Activated CD8-positive, alpha-beta memory T cell treated with anti-CD3 and anti-CD28 coated beads for 4 hours (primary cell): Measurements from ENCODE around the gene ULK1.
"Not testable (repeated sequence)": the region's sequence is repeated elsewhere in the genome, so short reads cannot be mapped to it uniquely, and the experiment has no call there.

Experiments
- DNase-seq, 2 donors: peaks; one replicate each; pipeline ENCODE4 v3.0.0-alpha.2; 2020; ENCODE audit warnings: low read depth in 2 of 2

ULK1 gene

DNA sequence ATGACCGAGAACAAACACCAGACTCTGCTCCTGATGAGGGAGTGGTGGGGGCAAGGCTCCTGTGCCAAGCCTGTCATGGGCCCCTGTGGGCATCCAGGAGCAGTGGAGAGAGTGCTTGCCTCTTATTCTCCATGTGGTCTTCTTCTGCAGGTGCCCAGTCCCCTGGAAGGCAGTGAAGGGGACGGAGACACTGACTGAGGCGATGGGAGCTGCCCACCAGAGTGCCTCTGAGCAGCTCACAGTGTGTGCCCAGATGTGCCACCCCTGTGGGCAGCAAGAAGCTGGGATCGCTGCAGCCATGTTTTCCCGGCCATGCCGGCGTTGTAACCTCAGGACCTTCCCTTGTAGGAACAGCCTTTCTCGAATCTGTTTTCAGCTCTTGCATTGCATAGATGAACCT is 49.0 kb downstream of the ULK1 start:
- no peak for DNase-seq

DNA sequence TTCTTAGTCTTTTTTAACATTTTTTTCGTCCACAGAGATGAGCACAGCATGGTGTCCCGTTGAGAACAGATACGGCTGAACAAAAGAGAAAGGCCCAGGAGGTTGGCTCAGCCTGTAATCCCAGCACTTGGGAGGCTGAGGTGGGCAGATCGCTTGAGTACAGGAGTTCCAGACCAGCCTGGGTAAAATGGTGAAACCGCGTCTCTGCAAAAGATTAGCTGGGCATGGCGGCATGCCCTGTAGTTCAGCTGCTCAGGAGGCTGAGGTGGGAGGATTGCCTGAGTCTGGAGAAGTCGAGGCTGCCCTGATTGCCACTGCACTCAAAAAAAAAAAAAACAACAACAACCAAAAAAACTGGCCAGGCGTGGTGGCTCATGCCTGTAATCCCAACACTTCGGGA is 49.5 kb downstream of the ULK1 start:
- no peak for DNase-seq

DNA sequence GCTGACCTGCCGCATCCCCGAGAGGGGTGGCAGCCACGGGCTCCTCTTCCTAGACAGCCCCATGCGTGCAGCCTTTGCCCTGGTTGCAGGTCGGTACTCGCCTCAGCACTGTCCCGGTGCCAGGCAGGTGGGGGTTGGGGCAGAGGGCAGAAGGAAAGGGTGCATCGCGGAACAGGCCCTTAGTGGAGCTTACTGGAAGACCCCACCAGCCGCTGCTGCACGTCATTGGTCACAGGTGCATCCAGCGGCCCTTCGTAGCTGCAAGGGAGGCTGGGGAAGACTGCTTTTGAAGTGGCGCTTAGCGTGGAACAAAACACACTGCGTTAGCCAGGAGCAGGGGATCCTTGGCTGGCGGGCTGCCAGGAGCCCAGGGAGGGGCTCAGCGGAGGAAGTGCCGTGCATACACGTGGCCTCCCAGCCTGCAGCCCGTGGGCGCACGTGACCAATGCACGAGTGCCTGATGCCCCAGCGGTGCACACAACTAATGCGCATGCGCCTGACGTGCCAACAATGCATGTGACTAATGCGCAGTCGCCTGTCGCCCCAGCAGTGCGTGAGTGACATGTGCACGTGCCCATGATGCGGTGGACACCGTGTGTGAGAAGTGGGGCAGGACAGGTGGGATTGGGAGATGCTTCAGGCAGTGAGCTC is 50.3 kb downstream of the ULK1 start:
- DNase-seq: no peak

DNA sequence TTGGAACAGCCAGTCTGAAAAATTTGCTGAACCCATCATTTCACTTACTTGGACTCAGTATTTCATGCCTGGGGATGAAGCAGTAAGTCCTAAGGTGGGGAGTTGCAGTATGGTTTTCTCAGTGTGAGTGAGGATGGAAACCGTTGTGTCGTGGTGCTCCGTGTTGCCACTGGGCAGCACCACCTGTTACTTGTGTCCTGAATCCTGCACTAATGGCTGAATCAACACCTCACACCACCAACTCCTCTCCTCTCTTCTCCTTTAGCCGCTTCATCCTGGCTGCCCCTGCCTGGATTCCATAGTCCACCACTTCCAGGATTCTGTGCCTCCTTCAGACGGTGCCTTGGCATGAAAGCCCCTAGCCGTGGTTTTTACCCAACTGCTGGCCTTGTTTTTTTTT is 52.3 kb downstream of the ULK1 start:
- DNase-seq: no peak

DNA sequence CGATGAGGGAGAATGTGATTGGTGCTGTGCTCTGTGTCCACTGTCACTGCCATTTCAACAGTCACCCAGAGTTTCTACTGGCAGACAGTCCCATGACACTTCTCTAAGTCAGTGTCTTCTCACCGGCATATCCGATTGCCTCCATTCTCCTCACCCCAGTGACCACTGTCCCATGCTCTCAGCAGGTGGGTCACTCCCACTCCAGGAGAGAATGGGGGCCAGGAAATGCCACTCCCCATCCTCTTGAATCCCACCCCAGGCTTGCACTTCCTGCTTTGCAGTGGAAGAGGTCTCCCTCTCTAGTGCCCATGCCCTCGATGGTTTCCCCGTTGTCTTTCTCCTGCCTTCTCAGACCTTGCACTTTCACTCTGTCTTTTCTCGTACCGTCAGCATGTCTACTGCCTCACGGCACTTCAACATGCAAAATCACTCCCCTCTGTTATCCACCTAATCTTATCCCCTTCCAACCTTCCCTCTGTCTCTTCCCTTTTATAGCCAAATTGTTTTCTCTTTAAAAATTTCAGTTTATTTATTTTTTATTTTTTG is 53.1 kb downstream of the ULK1 start:
- no peak for DNase-seq

DNA sequence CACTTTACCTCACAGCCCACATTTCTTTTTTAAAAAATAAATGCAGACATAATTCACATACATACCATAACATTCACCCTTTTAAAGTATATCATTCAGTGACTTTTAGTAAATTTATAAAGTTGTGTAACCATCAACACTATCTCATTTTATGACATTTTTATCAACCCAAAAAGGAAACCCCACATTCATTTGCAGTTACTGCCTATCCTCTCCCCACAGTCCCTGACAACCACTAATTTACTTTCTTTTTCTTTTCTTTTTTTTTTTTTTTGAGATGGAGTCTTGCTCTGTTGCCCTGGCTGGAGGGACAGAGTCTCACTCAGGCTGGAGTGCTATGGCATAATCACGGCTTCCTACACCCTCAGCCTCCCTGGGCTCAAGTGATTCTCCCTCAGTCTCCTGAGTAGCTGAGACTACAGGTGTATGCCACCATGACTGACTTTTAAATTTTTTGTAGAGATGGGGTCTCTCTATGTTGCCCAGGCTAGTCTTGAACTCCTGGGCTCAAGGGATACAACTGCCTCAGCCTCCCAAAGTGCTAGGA is 53.8 kb downstream of the ULK1 start:
- no peak for DNase-seq

DNA sequence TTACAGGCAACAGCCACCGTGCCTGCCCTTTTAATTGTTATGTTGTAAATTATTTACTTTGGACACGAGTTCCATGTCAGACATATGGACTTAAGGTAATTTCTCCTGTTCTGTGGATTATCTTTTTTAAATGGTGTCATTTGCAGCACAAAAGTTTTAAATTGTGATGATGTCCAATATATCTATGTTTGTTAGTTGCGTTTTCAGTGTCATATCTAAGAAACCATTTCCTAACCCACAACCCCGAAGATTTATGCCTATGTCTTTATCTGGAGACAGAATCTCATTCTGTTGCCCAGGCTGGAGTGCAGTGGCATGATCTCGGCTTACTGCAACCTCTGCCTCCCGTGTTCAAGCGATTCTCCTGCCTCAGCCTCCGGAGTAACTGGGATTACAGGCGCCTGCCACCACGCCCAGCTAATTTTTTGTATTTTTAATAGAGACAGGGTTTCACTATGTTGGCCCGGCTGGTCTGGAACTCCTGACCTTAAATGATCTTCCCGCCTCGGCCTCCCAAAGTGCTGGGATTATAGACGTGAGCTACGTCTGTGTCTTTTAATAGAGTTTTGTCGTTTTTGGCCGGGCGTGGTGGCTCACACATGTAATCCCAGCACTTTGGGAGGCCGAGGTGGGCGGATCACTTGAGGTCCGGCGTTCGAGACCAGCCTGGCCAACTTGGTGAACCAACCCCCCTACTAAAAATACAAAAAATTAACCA is 54.5 kb downstream of the ULK1 start:
- not testable (repeated sequence) for DNase-seq

DNA sequence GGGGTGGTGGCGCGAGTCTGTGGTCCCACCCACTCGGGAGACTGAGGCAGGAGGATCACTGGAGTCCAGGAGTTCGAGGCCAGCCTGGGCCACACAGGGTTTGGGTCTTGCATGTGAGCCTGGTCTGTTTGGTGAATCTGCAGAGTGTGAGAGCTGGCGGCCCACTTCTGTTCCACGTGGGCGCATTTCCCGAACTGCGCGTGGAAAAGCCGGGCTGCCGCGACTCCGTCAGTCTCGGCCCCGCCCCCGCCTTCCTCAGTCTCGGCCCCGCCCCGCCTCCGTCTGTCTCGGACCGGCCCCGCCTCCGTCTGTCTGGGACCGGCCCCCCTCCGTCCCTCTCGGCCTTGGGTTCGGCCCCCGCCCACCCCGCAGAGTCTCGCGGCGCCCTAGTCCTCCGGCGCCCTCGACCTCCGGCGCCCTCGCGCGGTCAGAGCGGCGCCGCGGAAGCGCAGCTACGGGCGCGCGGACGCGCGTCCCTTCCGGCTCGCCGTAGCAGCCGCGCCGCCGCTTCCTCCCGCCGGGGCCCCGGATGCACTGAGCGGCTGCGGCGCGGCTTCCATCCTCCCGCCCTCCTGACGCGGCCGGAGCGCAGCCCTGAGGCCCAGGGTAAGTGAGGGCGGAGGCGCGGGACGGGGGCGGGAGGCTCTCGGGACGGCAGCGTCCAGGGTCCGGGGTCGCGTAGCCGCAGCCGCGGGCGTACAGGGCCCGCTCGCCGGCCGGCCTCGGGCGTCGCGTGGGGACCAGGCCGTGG is 55.2 kb downstream of the ULK1 start, which contains the start of gene EP400:
EP400 (plus strand) TSS at position 512 of the 751 bp plus-strand sequence. CDS start 10,678 bp downstream, outside the sequence.
- peak; percentile 93 to 94 for DNase-seq

DNA sequence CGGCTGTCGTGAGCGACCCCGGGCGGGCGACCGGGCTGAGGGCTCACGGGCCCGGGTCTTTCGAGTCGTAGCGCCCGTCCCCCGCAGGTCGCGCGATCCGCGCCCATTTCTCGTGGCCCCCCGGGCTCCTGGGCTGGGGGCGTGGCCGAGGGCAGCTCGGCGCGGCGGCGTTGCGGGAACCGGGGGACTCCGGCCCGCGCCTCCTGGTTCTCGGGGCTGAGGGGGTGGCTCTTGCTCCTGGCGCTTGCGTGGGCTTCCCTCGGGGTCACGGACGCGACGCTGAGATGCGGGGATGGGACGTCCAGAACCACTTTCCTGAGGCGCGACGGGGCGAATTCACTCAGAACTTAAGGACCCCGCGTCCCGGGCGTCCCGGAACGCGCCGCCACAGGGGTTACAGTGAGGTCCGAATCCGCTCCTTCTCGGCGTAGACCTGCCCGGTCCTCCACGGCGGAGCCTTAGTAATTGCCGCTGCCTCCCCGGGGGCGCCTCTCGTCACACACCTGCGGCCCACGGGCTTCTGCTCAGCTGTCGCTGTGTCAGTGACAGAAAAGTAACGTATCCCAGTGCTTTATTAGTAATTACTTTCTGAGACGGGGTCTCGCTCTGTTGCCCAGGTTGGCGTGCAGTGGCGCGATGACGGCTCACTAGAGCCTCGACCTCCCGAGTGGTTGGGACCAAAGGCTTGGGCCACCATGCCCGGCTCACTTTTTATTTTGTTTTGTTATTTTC is 55.9 kb downstream of the ULK1 start:
- peak in 1 of 2 donors; percentile 13 for DNase-seq

DNA sequence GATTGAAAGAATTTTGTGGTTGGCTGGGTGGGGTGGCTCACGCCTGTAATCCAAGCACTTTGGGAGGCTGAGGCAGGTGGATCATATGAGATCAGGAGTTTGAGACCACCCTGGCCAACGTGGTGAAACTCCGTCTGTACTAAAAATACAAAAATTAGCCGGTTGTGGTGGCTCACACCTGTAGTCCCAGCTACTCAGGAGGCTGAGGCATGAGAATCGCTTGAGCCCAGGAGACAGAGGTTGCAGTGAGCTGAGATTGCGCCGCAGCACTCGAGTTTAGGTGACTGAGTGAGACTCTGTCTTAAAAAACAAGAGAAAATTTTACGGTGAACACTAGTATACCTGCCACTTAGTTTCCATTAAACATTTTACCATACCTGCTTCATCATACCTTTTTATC is 59.4 kb downstream of the ULK1 start:
- not testable (repeated sequence) for DNase-seq

DNA sequence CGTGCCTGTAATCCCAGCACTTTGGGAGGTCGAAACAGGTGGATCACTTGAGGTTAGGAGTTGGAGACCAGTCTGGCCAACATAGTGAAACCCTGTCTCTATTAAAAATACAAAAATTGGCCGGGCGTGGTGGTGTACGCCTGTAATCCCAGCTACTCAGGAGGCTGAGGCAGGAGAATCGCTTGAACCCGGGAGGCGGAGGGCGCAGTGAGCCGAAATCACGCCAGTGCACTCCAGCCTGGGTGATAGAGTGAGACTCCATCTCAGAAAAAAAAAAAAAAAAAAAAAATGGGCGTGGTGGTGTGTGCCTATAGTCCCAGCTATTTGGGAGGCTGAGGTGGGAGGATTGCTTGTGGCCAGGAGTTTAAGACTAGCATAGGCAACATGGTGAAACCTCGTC is 60.0 kb downstream of the ULK1 start:
- not testable (repeated sequence) for DNase-seq

DNA sequence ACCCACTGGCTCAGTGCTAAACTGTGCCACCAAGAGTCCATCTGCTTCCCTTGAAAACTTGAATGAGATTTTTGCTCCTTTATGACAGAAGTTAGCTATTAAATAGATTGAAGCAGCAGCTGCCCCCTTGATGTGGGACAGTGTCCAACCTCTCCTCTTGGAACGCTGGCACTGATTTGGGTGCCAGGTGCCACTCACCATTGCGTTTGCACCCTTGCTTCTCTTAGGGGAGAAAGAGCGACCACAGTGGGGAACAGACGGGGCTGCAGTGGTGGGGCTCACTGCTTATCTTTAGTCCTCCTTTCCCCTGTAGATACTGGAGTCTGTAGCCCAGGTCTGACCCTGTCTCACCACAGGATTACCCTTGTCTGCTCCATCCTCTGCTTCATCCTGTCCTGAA is 64.7 kb downstream of the ULK1 start:
- no peak for DNase-seq

DNA sequence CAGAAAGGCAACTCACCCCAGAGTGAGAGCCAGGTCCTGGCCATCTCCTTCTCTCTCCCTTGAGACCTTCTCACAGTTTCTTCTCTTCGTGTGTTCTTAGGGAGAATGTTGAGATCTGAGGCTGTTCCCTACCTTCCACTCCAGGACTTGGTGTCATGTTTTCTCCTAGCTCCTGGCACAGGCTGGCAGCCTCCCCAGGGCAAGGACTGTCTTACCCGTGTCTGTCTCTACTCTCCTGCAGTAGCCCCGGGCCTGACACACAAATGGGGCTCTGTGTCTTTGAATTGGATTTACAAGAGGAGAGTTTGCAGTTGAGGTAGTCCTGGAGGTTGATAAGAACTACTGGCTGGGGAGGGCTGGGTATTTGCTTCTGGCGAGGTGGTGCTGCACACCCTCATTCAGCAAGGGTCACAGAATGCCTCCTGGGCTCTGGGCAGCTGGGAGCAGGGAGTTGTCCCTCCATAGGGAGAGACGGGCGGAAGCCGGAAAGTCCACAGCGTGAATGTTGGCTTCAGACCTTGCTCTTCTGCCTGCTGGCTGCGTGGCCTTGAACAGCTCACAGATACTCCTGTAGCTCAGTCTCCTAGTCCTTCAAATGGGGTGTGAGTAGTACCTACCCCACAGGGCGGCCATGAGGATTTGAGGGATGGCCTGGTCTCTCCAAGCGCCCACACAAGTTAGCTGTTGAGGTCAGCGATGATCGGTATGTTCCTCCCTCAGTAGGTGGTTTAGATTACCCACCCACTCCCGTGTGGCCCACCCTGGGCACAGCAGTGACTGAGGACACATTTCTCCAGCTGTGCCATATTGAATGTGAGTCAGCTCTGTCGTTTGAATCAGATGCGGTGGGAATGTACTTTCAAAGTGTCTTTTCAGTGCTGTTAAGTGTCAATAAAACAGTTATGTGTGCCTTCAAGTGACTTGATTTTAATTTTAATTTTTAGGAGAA is 65.5 kb downstream of the ULK1 start:
- DNase-seq: no peak

DNA sequence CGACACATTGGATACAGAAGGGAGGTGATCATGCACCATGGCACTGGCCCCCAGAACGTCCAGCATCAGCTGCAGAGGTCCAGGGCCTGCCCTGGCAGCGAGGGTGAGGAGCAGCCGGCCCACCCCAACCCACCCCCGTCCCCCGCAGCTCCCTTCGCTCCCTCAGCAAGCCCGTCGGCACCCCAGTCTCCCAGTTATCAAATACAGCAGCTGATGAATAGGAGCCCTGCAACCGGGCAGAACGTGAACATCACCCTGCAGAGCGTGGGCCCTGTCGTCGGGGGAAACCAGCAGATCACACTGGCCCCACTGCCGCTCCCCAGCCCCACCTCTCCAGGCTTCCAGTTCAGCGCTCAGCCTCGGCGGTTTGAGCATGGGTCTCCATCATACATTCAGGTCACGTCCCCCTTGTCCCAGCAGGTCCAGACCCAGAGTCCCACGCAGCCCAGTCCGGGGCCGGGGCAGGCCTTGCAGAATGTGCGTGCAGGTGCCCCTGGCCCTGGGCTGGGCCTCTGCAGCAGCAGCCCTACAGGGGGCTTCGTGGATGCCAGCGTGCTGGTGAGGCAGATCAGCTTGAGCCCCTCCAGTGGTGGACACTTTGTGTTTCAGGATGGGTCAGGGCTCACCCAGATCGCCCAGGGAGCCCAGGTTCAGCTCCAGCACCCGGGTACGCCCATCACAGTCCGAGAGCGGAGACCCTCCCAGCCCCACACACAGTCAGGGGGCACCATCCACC is 66.3 kb downstream of the ULK1 start:
- not testable (repeated sequence) for DNase-seq

DNA sequence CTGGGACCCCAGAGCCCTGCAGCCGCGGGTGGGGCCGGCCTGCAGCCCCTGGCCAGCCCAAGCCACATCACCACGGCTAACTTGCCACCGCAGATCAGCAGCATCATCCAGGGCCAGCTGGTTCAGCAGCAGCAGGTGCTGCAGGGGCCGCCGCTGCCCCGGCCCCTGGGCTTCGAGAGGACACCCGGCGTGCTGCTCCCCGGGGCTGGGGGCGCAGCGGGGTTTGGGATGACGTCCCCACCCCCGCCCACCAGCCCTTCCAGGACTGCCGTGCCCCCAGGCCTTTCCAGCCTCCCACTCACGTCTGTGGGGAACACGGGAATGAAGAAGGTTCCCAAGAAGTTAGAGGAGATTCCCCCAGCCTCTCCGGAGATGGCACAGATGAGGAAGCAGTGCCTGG is 66.9 kb downstream of the ULK1 start:
- not testable (repeated sequence) for DNase-seq

DNA sequence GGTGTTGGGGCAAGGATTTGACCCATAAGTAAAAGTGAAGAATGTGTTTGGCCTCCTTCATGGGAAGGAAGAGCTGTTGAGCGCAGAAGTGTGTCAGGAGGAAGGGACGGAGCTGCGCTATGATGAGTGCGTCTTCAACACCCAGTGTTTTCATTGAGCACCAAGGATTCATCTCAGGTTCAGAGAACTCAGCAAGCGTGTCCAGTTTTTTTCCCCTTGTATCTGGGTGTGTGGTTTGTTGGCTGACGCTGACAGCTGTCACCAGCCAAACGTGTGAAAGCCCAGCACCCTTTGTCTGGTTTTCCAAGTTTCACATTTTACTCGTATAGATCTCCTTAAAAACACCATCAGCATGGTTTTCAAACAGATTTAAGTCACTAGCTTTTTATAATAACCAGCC is 67.6 kb downstream of the ULK1 start:
- no peak for DNase-seq

DNA sequence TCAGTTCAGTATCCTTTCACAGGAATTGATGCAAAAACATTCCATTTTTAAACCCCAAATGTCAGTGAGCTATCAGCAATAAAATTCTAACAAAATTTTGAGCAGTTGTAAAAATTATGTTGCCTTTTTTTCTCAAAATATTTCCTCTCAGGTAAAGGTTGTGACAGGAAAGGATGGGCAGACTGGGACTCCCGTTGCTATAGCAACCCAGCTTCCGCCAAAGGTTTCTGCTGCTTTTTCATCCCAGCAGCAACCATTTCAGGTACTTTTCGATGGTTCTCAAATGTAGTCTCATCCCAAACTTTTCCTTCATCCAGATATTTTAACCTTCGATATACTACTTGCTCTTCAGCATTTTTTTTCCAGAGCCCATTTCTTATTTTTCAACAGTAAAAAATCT is 69.0 kb downstream of the ULK1 start:
- DNase-seq: no peak

DNA sequence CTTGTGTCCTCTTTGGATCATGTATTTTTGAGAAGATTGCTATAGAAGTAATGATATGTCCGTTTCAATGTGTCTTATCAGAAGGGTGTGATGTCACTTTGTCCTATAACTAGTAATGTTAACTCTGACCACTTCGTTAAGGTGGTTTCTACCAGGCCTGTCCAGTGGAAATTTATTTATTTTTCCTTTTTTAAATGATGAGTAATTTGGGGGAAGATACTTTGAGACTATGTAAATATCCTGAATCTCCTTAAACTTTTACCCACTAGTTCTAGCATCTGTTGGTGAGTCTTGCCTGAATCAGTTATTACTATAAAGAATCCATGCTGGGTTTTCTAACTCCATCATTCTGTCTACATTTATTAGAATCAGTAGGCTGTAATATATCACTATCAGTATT is 70.7 kb downstream of the ULK1 start:
- no peak for DNase-seq

DNA sequence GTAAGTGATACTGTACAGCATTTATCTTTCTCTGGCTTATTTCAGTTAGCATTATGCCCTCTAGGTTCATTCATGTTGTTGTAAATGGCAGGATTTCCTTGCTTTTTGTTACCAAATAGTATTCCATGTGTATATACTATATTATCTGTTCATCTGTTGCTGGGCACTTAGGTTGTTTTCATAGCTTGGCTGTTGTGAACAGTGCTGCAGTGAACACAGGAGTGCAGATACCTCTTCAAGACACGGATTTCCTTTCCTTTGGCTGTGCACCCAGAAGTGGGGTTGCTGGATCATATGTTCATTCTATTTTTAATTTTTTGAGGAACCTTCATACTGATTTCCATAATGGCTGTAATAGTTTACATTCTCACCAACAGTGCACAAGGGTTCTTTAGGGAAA is 76.8 kb downstream of the ULK1 start:
- no peak for DNase-seq
